Activated naive CD8-positive, alpha-beta T cell treated with anti-CD3 and anti-CD28 coated beads, Interleukin-2, amount 50 U/mL, for 16 hours (primary cell): Measurements from ENCODE around the gene GPD1L.
"Not testable (repeated sequence)": the region's sequence is repeated elsewhere in the genome, so short reads cannot be mapped to it uniquely, and the experiment has no call there.

Source experiments
- DNase-seq: peaks from one replicate; pipeline ENCODE4 v3.0.0-alpha.2; 2020; ENCODE audit warnings: low read depth, low spot score

GPD1L gene

DNA sequence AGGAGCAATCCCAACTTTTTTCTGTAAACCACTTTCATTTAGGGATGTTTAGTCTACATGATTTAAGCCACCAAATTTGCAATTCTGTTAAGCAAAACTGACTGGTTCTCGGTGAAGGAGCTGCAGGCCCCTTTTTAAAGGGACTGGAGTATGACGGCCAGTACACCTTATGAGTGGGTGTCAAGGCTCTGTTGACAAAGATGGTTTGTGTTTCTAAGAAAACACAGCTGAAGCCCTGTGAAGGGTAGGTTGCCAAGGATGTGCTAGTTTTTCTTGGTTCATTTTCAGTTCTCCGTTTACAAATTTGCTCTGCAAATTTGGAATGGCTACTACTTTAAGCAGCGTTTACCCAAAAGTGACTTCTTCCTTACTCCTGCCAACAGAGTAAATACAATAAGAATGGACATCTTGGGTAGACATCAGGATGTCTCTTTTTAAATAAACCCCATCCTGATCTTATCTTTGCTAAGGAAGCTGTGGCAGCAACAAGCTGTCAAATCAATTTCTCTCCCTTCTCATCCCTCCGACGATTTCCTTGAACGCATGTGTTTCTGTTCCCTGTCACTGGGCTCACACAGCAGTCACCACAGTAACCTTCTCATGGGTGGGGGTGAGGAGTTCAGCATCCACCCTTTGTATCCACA is 73.8 kb downstream of the GPD1L start:
- DNase-seq: no peak

DNA sequence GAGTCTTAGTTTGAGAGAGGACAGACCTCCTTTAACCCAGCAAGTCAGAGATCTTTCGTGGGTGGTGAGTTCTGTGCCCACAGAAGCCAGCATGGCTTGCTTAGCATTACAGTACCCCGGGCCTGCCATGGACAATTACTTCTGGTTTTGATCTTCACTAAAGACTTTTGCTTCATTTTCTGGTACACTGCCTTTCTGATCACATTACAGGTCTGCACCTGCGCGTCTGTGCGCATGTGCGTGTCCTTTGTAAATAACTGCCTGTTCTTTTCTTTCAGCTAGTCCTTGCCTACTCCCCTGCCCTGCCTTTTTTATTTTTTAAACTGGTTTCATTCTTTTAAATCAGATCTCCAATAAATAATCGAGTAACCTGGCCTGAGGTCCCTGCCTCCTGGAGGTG is 74.9 kb downstream of the GPD1L start:
- DNase-seq: no peak

DNA sequence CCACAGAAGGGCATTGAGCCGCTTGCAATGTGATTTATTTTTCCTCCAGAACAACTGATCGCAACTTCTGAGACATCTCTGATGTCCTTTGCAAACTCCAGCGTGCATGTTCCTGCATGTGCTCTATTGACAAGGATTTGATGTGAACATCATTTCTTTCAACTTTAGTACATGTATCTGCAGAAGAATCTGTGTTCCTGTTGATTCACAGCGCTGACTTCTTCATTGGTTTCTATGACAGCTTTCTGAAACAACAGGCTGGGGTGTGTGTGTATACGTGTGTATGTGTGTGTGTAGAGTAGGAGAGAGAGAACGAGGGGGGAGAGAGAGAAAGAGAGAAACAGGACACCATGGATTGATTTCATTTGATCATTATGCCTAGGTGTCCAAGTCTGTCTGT is 75.4 kb downstream of the GPD1L start:
- no peak for DNase-seq

DNA sequence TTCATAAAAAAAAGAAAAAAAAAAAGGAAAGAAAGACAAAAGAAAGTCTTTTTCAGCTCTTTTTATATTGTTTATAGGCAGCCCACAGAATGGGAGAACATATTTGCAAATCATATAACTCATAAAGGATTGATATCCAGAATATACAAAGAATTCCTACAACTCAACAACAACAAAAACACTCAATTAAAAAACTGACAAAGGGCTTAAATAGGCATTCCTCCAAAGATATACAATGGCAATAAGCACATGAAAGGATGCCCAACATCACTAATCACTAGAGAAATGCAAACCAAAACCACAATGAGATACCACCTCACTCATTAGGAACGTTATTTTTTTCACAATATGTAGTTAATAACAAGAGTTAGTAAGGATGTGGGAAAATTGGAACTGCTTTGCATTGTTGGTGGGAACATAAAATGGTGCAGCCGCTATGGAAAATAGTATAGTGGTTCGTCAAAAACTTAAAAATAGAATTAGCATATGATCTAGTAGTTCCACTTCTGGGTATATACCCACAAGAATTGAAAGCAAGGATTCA is 77.8 kb downstream of the GPD1L start:
- DNase-seq: no peak

DNA sequence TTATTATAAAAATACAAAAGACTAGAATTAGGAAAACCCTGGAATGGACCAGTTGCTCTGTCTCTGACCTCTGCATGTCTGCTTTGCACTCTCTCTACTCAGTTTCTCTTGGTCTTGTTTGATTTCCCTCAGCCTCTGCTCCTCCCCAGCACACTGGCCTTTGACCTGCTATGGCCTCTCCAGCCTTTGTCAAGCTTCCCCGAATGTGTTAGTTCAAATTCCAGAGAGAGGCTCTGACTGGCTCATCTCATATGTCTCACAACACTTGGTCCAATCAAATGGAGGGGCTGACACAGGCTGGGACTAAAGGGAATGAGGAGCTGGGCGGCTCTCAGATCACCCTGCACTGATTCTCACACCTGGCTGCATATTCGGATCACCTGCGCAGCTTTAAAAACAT is 79.7 kb downstream of the GPD1L start:
- DNase-seq: no peak

DNA sequence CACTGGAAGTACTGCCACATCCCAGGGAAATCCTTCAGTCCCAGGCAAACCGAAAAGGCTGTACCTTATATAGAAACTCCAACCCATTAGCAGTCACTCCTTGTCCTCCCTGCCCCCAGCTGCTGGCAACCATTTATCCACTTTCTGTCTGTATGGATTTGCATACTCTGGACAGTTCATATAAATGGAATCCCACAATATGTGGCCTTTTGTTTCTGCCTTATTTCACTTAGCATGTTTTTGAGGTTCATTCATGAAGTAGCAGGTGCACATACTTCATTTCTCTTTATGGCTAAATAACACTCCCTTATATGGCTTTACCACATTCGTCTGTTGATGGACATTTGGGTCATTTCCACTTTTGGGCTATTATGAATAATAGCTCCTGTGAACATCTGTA is 80.5 kb downstream of the GPD1L start:
- DNase-seq: no peak

DNA sequence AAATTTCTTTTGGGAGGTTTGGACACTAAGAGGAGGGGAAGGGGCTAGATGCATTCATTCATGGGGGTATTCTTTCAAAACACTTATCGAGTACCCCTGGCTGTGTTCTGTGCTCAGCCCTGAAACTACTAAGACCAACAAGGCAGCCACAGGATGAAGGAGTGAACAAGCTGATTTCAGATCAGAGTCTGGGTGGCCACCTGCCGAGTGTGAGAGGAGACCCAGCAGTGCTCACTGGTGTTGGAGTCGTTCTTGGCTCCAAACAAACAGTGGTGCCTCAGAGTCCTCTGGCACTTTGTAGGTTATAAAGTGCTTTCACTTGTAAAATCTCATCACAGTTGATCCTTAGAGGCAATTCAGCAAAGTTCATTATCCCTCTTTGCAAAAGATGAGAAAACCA is 83.3 kb downstream of the GPD1L start:
- DNase-seq: no peak

DNA sequence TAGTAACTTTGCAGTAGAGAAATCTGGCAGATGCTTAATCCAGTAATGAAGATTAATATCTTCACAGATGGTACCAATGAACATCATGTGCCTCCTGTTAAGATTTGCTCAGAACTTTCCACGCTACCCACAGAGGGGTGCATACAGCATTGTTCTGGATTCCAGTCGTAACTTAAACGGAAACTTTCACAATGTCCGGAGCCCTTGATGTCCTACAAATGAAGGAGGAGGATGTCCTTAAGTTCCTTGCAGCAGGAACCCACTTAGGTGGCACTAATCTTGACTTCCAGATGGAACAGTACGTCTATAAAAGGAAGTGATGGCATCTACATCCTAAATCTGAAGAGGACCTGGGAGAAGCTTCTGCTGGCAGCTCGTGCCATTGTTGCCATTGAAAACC is 84.1 kb downstream of the GPD1L start:
- DNase-seq: not testable (repeated sequence)

DNA sequence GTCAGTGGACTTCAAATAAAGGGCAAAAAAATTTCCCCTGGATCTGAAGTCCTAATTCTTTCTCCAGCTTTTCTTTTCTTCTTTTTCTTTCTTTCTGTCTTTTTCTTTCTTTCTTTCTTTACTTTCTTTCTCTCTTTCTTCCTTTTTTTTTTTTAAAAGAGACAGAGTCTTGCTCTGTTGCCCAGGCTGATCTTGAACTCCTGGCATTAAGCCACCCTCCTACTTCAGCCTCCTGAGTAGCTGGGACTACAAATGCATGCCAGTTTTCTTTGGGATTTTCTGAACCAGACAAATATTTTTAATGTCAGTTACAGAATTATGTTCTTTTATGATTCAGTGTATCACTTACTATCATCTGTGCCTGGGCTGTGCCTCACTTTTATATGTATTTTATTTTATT is 86.7 kb downstream of the GPD1L start:
- no peak for DNase-seq

DNA sequence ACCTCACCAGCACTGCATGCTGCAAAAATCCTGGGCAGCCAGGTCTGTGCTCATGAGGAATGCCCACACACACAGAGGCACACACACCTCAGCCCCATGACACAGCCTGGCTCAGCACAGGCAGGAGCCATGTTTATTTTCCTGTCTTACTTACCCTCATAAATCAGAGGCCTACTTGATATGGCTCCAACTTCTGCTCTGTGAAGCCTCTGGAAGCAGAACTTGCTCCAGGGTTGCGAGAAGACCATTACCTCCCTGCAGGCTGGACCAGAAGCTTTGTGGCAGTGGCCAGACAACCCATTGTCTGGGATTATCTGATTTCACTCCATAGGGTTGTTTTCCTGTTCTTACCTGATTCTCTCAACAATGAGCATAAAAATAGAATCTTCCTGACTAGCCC is 88.2 kb downstream of the GPD1L start:
- DNase-seq: no peak

DNA sequence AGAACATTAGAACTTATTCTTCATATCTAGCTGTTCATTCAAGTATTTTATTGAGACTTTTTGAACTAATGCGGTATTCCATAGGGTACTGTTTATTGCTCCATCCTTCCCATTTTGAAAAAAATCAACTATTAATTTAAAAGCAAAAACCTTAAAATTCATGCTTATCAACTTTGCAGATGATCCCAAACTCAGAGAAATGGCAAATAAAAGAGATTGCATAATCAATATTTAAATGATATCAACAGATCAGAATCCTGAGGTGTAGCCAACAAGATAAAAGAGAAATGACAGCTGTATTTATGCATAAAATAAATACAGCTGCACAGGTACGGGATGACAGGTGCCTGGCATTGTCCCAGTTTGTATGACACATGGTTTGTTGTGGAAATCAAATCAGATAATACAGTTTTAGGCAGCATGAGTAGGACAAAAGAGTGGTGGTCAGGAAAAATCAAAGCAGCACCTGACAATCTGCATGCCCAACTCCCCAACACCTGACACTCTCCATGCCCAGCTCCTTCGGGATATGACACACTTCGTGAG is 89.6 kb downstream of the GPD1L start:
- DNase-seq: no peak

DNA sequence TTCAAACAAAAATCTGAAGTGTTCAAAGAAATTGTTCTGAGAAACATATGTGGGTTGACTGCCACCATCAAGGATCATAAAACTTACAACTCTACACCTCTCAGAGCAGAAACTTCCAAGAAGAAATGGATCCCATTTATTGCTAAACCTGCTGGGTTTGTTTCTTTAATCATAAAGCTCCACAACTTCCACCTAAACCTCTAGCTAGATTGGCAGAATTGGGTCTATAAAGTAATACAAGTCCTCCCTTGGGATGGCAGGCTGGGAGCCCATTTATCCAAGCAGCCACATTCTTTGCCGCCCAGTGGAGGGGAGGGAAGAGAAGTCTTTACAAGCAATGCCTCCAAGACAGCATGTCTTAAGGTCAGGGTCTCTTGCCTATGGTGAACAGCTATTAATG is 91.6 kb downstream of the GPD1L start:
- no peak for DNase-seq

DNA sequence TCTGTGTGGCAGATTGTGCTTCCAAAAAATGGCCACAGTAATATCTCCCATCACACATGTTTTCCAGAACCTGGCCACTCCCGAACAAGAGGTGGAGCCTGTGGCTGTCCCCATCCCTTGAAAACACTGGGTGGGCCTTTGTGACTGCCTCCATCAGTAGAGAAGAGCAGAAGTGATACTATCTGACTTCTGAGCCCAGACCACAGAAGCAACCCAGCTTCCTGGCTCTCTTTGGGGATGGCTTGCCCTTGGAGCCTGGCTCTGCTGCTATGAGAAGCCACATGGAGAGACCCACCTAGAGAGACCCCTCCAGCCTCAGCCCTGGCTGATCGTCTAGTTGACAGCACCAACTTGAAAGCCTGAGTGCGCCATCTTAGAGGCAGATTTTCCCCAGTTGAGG is 92.3 kb downstream of the GPD1L start:
- no peak for DNase-seq

DNA sequence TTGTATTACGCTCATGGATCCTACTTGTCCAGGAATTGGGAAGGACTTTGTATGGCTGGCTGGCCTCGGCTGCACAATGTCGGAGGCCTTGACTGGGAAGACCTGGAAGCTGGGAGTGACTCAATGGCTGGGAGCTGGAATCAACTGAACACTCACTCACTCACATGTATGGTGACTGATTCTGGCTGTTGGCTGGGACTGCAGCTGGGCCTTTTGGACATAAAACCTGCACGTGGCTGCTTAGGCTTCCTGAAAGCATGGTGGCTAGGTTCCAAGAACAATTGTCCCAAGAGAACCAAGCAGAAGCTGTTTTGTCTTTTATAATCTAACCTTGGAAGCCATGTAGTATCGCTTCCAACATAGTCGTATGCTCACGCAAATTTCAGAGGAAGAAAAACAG is 94.1 kb downstream of the GPD1L start:
- no peak for DNase-seq

DNA sequence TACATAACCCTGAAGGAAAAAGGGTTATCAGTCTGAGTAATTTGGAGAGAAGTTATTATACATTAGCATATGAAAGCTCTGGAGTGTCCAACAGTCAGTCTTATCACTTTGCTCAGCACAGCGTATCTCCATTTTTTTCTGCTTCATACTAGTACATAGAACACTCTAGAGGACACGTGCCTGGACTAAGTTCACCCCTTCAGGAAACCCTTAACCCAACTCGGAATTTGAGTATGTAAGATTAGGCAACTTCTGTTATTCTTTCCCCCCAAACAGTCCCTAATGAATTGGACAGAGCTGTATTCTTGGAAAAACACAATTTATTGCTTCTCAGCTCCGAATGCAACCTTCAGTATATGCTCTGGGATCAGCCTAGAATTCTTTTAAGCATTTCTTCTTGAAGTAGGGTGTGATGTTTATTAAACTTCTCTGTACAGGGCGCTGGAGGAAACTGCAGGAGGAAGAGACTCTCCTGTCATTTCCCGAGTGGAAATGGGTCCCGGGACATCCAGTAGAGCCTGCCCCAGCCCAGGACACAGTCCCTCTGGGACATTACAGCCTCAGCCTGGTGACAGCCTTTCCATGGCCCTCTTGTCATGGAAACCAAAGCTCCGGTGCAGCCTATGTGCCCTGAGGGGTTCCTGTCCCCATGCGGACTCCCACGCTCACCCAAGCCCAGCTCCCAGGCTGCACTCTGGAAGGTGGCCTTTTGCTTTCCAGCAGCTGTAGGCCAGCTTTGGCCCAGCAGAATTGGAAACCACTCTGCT is 94.8 kb downstream of the GPD1L start:
- no peak for DNase-seq

DNA sequence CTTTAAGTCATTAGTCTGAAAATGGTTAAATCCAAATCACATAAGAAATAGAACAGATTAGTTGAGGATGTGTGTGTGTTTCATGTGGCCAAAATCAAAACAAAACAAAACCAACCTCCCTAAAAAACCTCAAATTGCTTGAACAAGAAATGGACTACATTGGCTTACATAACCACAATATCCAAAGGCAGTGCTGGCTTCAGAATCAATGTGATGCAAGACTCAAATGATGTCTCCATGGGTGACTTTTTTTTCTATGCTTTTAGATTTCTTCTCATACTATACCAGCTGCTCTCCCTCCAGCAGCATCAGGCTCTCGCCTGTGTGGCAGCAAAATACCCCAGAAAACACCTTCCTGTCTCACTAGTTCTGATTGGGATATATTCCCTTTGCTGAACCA is 96.1 kb downstream of the GPD1L start:
- DNase-seq: no peak

DNA sequence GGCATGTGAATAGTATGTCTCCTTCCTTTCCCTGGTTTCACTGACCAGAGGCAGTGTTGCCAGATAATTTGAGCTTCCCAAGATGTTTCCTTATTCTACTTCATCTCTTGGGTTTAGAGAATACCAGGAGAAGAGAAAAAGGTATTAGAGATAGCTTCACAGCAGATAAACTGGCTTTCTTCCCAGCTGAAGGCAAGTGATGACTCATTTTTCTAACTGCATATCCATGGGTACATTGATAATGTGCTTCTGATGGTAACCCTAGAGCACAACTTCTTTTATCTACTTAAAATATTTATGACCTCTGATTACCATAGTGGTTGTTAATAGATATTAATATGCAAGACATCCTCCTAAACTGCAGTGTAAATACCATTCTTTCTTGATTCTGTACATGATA is 97.4 kb downstream of the GPD1L start:
- DNase-seq: no peak

DNA sequence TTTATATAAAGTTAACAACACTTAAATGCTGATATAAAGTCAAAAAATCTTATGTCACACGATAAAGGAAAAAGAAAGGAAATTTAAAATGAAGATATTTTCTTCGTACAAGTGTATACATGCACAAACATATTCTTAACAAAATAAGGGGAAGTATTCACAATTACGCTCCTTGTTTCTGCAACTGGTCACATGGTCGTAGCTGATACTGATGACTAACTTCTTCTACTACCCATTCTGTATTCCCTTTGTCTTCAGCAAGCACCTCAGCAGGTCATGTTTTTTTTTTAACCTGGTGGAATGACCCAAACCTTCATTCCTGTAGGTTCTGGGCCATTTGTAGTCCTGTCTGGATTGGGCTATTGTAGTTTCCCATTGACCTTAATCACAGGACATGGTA is 102.0 kb downstream of the GPD1L start:
- no peak for DNase-seq

DNA sequence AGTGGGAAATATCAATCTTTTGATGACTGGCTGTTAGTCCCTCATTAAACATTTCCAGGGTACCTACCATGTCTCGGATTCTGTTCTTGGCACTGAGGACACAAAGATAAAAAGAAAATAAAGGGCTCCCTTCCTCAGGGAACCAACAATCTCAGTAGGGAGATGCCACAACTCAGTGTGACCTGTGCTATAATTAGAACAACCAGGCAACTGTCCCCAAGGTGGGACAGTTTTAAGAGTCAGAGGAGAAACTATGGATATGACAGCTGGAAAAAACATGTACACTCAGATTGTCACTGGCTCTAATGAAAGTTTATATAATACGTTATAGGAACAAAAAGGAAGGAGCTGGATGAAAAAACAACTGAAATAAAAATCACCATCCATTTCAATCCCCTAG is 108.8 kb downstream of the GPD1L start:
- no peak for DNase-seq

DNA sequence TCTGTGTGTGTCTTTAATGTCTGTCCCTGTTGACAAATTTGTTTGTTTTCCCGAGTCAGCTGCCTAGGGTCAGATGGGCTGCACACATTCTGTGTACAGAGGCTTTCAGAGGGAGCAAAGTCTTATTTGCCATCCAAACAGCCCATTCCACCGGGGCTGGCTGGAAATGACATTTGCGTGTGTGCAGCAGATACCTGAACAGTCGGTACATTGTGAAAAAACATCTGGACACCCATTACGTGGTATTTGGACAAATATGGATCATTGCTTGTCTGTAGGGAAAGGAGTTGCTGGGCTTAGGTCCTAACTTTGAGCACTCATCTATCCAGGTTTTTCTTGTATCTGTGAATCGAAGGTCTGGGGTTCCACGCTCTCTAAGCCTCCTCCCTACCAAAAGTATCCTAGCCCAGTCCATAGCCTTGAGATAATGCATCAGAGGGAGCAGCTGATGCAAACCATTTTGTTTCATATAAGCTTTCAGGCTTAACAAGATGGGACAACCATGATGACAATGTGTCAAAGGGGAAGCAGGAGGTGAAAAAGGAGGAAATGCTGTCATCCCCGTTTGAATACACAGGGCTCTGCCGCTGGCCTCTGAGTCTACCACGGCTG is 109.9 kb downstream of the GPD1L start:
- no peak for DNase-seq

DNA sequence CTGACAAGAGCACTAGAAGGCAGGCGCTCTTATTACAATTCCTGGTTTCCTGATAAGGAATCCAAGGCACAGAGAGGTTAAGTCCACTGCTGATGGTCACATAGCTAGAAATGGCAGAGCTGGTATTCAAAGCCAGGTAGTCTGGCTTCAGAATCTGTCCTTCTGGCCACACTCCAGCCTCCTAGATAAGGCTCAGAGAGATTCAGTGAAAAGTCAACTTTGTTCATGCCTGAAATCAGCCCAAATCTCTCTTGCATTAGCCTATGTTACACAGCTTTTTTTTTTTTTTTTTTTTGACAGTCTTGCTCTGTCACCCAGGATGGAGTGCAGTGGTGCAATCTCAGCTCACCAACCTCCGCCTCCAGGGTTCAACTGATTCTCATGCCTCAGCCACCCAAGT is 110.9 kb downstream of the GPD1L start:
- no peak for DNase-seq
